ENCODE results near the gene FAM98B. TPM values are rescaled to one million over a fixed set of nuclear protein-coding genes. Genes with fewer than 3 reads are reported as not detected.

The FAM98B gene
- total and polyA plus RNA-seq, 2 experiments from 2014 or later: 10.1 to 32.5 TPM

DNA sequence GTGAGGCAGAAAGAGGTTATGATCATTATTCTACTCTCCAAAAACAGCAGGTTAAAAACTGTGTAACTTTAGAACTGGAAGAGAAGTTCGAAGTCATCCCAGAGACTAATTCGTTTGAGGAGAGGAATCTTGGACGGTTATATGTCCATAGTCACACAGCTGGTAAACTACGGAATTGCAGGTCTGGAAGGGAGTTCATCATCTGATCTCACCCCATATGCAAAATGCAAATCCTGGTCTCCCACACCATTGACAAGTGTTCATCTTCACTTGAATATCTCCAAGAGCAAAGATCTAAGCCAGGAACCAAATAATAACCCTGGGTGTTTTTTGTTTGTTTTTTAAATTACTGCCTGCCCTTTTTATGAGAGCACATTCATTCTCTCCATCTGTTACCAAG, 53.1 kb downstream of the FAM98B start:
- Histone ChIP-seq H3K79me2 (replicated peaks; ENCODE audit: insufficient read depth) (no peaks in the 10 kb centered on the region), H3K4me3 (no peak overlapping the region), H3K27ac (ENCODE audit: low read depth) (no peak overlapping the region), H3K9me2 (ENCODE audit: insufficient read depth) (no peaks in the 10 kb centered on the region), H3K36me3 (ENCODE audit: insufficient read depth) (no peaks in the 10 kb centered on the region), H3F3A (replicated peaks; ENCODE audit: low read depth) (no peaks in the 10 kb centered on the region), H3K27me3 (ENCODE audit: insufficient read depth) (no peaks in the 10 kb centered on the region), H3K4me1 (ENCODE audit: insufficient read depth) (no peaks in the 10 kb centered on the region), H3K4me2 (no peak overlapping the region), H2AFZ (no peak overlapping the region), H4K20me1 (replicated peaks; ENCODE audit: insufficient read depth) (no peaks in the 10 kb centered on the region)
- no peaks in the 10 kb centered on the region for H3K4me1 Mint-ChIP-seq
- DNase-seq (ENCODE audit: low spot score) (no peak), ATAC-seq (no peak)
- TF ChIP-seq ZNF331 (CRISPR knock-in tag; IDR thresholded peaks at IDR 0.05; ENCODE audit: low read depth): no peak
- TF ChIP-seq, protein P1, sequence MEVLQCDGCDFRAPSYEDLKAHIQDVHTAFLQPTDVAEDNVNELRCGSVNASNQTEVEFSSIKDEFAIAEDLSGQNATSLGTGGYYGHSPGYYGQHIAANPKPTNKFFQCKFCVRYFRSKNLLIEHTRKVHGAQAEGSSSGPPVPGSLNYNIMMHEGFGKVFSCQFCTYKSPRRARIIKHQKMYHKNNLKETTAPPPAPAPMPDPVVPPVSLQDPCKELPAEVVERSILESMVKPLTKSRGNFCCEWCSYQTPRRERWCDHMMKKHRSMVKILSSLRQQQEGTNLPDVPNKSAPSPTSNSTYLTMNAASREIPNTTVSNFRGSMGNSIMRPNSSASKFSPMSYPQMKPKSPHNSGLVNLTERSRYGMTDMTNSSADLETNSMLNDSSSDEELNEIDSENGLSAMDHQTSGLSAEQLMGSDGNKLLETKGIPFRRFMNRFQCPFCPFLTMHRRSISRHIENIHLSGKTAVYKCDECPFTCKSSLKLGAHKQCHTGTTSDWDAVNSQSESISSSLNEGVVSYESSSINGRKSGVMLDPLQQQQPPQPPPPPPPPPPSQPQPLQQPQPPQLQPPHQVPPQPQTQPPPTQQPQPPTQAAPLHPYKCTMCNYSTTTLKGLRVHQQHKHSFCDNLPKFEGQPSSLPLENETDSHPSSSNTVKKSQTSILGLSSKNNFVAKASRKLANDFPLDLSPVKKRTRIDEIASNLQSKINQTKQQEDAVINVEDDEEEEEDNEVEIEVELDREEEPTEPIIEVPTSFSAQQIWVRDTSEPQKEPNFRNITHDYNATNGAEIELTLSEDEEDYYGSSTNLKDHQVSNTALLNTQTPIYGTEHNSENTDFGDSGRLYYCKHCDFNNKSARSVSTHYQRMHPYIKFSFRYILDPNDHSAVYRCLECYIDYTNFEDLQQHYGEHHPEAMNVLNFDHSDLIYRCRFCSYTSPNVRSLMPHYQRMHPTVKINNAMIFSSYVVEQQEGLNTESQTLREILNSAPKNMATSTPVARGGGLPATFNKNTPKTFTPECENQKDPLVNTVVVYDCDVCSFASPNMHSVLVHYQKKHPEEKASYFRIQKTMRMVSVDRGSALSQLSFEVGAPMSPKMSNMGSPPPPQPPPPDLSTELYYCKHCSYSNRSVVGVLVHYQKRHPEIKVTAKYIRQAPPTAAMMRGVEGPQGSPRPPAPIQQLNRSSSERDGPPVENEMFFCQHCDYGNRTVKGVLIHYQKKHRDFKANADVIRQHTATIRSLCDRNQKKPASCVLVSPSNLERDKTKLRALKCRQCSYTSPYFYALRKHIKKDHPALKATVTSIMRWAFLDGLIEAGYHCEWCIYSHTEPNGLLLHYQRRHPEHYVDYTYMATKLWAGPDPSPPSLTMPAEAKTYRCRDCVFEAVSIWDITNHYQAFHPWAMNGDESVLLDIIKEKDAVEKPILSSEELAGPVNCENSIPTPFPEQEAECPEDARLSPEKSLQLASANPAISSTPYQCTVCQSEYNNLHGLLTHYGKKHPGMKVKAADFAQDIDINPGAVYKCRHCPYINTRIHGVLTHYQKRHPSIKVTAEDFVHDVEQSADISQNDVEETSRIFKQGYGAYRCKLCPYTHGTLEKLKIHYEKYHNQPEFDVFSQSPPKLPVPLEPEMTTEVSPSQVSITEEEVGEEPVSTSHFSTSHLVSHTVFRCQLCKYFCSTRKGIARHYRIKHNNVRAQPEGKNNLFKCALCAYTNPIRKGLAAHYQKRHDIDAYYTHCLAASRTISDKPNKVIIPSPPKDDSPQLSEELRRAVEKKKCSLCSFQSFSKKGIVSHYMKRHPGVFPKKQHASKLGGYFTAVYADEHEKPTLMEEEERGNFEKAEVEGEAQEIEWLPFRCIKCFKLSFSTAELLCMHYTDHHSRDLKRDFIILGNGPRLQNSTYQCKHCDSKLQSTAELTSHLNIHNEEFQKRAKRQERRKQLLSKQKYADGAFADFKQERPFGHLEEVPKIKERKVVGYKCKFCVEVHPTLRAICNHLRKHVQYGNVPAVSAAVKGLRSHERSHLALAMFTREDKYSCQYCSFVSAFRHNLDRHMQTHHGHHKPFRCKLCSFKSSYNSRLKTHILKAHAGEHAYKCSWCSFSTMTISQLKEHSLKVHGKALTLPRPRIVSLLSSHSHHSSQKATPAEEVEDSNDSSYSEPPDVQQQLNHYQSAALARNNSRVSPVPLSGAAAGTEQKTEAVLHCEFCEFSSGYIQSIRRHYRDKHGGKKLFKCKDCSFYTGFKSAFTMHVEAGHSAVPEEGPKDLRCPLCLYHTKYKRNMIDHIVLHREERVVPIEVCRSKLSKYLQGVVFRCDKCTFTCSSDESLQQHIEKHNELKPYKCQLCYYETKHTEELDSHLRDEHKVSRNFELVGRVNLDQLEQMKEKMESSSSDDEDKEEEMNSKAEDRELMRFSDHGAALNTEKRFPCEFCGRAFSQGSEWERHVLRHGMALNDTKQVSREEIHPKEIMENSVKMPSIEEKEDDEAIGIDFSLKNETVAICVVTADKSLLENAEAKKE (CRISPR knock-in tag; IDR thresholded peaks at IDR 0.05): no peak
- TF ChIP-seq ZNF114 (CRISPR knock-in tag; IDR thresholded peaks at IDR 0.05): no peak
- no peak for TF ChIP-seq NANOG (IDR thresholded peaks at IDR 0.05; ENCODE audit: borderline replicate concordance)
- TF ChIP-seq POLR2AphosphoS5 (IDR thresholded peaks at IDR 0.05; ENCODE audit: low read depth): no peak
- H3K27ac Mint-ChIP-seq: no peak overlapping the region
- no peak overlapping the region for H3K4me3 Mint-ChIP-seq
- peaks cover 4% of the 10 kb centered on the region; the same call in 1 of the 3 replicates for H3K36me3 Mint-ChIP-seq (ENCODE audit: low read depth)
- H3K9me3 Mint-ChIP-seq: no peaks in the 10 kb centered on the region
- H3K27me3 Mint-ChIP-seq (ENCODE audit: insufficient read depth, low read depth, poor library complexity): peaks cover 2% of the 10 kb centered on the region

DNA sequence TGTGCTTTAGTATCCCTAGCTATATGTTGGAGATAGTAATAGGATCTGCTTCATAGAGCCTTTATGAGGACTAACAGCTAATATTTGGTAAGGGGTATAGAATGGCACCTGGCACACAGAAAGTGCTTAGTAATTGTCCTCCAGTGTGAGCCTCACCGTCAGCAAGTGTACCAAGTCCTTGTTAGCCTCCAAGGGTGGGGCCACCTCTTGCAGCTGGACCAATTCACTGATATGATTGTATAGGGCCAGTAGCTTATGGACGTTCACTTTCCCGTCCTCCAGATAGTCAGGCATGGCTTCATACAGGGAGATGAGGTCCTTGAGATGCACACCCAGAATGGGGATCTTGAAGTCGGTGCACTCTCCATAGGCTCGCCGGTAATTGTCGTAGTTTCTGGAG, 53.6 kb downstream of the FAM98B start:
- H3K4me1 Mint-ChIP-seq: no peaks in the 10 kb centered on the region

More for the DNA sequence above, 53.6 kb downstream of the FAM98B start:
- H3K4me3 ChIP-seq: no peak overlapping the region
- H3K4me3 Mint-ChIP-seq: no peak overlapping the region
- no peaks in the 10 kb centered on the region for H3K9me2 ChIP-seq (ENCODE audit: insufficient read depth)
- H2AFZ ChIP-seq: no peak overlapping the region
- no peaks in the 10 kb centered on the region for H3K4me1 ChIP-seq (ENCODE audit: insufficient read depth)
- no peaks in the 10 kb centered on the region for H4K20me1 ChIP-seq (replicated peaks; ENCODE audit: insufficient read depth)
- DNase-seq (ENCODE audit: low spot score): no peak
- H3K36me3 ChIP-seq (ENCODE audit: insufficient read depth): no peaks in the 10 kb centered on the region
- no peaks in the 10 kb centered on the region for H3K27me3 ChIP-seq (ENCODE audit: insufficient read depth)
- peaks cover 2% of the 10 kb centered on the region for H3K27me3 Mint-ChIP-seq (ENCODE audit: insufficient read depth, low read depth, poor library complexity)
- H3K9me3 Mint-ChIP-seq: no peaks in the 10 kb centered on the region
- H3K36me3 Mint-ChIP-seq (ENCODE audit: low read depth): peaks cover 4% of the 10 kb centered on the region; the same call in 1 of the 3 replicates
- H3K27ac ChIP-seq (ENCODE audit: low read depth): no peak overlapping the region
- TF ChIP-seq, protein P2, sequence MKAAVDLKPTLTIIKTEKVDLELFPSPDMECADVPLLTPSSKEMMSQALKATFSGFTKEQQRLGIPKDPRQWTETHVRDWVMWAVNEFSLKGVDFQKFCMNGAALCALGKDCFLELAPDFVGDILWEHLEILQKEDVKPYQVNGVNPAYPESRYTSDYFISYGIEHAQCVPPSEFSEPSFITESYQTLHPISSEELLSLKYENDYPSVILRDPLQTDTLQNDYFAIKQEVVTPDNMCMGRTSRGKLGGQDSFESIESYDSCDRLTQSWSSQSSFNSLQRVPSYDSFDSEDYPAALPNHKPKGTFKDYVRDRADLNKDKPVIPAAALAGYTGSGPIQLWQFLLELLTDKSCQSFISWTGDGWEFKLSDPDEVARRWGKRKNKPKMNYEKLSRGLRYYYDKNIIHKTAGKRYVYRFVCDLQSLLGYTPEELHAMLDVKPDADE (IDR thresholded peaks at IDR 0.05): no peak
- TF ChIP-seq, protein P3, sequence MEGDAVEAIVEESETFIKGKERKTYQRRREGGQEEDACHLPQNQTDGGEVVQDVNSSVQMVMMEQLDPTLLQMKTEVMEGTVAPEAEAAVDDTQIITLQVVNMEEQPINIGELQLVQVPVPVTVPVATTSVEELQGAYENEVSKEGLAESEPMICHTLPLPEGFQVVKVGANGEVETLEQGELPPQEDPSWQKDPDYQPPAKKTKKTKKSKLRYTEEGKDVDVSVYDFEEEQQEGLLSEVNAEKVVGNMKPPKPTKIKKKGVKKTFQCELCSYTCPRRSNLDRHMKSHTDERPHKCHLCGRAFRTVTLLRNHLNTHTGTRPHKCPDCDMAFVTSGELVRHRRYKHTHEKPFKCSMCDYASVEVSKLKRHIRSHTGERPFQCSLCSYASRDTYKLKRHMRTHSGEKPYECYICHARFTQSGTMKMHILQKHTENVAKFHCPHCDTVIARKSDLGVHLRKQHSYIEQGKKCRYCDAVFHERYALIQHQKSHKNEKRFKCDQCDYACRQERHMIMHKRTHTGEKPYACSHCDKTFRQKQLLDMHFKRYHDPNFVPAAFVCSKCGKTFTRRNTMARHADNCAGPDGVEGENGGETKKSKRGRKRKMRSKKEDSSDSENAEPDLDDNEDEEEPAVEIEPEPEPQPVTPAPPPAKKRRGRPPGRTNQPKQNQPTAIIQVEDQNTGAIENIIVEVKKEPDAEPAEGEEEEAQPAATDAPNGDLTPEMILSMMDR (conservative IDR thresholded peaks at IDR 0.05; ENCODE audit: low read depth in 2 of 2): no peak
- TF ChIP-seq, protein P4, sequence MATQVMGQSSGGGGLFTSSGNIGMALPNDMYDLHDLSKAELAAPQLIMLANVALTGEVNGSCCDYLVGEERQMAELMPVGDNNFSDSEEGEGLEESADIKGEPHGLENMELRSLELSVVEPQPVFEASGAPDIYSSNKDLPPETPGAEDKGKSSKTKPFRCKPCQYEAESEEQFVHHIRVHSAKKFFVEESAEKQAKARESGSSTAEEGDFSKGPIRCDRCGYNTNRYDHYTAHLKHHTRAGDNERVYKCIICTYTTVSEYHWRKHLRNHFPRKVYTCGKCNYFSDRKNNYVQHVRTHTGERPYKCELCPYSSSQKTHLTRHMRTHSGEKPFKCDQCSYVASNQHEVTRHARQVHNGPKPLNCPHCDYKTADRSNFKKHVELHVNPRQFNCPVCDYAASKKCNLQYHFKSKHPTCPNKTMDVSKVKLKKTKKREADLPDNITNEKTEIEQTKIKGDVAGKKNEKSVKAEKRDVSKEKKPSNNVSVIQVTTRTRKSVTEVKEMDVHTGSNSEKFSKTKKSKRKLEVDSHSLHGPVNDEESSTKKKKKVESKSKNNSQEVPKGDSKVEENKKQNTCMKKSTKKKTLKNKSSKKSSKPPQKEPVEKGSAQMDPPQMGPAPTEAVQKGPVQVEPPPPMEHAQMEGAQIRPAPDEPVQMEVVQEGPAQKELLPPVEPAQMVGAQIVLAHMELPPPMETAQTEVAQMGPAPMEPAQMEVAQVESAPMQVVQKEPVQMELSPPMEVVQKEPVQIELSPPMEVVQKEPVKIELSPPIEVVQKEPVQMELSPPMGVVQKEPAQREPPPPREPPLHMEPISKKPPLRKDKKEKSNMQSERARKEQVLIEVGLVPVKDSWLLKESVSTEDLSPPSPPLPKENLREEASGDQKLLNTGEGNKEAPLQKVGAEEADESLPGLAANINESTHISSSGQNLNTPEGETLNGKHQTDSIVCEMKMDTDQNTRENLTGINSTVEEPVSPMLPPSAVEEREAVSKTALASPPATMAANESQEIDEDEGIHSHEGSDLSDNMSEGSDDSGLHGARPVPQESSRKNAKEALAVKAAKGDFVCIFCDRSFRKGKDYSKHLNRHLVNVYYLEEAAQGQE (IDR thresholded peaks at IDR 0.05; ENCODE audit: unreplicated experiment): no peak
- TF ChIP-seq CREB1 (CRISPR knock-in tag; IDR thresholded peaks at IDR 0.05; ENCODE audit: low read depth) (no peak), ZNF114 (CRISPR knock-in tag; IDR thresholded peaks at IDR 0.05) (no peak), EZH2phosphoT487 (IDR thresholded peaks at IDR 0.05; ENCODE audit: unreplicated experiment) (no peak)
- ATAC-seq: no peak
- no peaks in the 10 kb centered on the region for H3K79me2 ChIP-seq (replicated peaks; ENCODE audit: insufficient read depth)
- no peak overlapping the region for H3K27ac Mint-ChIP-seq
- H3K4me2 ChIP-seq: no peak overlapping the region
- no peaks in the 10 kb centered on the region for H3F3A ChIP-seq (replicated peaks; ENCODE audit: low read depth)

Measured in GM23338 (cell line).